Endothelial cell of umbilical vein (primary cell): Measurements from ENCODE around the gene SNRPD2.

ENCODE experiments used
- CTCF ChIP-seq, 2 donors: IDR thresholded peaks; 1 replicate in 1 of 2; 2 replicates in 1 of 2; pipeline ENCODE4 v1.5.1; 2011; ENCODE audit warnings: low read length in 2 of 2, mild to moderate bottlenecking in 2 of 2, moderate library complexity in 2 of 2, control low read depth in 1 of 2, inconsistent platforms in 1 of 2, low read depth in 1 of 2; ENCODE audit not compliant: insufficient read depth in 1 of 2; ENCODE audit errors: extremely low read depth in 1 of 2
- POLR2A ChIP-seq: IDR thresholded peaks from 2 replicates; pipeline ENCODE4 v1.6.1; 2012; ENCODE audit warnings: low read depth, mild to moderate bottlenecking, control low read depth, low read length

GRCh38 chr19:45729800-45730290 is 38.1 kb upstream of the SNRPD2 start:
- TF ChIP-seq POLR2A (no peak), CTCF (IDR thresholded peaks at IDR 0.05; ENCODE audit: extremely low read depth in 1 of 2, insufficient read depth in 1 of 2, low read depth in 1 of 2, low read length in 2 of 2) (no peak)
